ENCODE results near the gene NOC4L.

Gene NOC4L

DNA sequence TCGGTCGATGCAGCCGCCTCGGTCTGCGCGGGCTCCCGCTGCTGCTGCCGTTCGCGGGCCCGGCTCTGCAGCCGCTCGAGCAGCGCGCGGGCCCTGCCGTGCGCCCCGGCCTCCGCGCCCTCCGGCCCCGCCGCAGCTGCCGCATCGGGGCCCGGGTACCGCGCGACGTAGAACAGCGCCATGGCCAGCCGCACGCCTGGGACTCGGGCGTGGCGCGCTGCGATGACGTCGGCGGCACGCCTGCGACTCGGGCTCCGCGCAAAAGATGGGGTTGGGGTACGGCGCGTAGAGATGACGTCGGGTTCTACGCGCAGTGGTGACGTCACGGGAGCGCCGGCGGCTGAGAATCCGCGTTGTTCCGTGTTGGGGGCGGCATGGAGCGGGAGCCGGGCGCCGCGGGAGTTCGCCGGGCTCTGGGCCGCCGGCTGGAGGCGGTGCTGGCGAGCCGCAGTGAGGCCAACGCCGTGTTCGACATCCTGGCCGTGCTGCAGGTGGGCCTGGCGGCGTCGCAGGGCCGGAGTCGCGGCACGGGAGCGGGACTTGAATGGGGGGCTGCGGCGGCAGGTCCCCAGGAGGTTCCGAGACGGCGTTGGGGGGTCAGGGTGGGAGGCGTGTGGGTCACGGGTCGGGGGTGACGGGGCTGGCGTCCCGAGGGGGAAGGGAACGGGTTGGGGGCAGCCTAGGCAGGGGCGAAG, at the start of gene NOC4L, which contains the start of gene DDX51:
NOC4L (plus strand) TSS at position 343 of the 695 bp plus-strand sequence; CDS start at position 375, 32 bp downstream.
DDX51 (minus strand) TSS at position 205 of the 695 bp plus-strand sequence; CDS start at position 182, 23 bp downstream.
- peak; percentile 100 for TF ChIP-seq CREB1 (IDR thresholded peaks at IDR 0.05; ENCODE audit: low read depth)
- TF ChIP-seq TCF12 (IDR thresholded peaks at IDR 0.05; ENCODE audit: low read depth) = peak; percentile 74; the same call in 1 of the 2 replicates
- TF ChIP-seq, protein P1, sequence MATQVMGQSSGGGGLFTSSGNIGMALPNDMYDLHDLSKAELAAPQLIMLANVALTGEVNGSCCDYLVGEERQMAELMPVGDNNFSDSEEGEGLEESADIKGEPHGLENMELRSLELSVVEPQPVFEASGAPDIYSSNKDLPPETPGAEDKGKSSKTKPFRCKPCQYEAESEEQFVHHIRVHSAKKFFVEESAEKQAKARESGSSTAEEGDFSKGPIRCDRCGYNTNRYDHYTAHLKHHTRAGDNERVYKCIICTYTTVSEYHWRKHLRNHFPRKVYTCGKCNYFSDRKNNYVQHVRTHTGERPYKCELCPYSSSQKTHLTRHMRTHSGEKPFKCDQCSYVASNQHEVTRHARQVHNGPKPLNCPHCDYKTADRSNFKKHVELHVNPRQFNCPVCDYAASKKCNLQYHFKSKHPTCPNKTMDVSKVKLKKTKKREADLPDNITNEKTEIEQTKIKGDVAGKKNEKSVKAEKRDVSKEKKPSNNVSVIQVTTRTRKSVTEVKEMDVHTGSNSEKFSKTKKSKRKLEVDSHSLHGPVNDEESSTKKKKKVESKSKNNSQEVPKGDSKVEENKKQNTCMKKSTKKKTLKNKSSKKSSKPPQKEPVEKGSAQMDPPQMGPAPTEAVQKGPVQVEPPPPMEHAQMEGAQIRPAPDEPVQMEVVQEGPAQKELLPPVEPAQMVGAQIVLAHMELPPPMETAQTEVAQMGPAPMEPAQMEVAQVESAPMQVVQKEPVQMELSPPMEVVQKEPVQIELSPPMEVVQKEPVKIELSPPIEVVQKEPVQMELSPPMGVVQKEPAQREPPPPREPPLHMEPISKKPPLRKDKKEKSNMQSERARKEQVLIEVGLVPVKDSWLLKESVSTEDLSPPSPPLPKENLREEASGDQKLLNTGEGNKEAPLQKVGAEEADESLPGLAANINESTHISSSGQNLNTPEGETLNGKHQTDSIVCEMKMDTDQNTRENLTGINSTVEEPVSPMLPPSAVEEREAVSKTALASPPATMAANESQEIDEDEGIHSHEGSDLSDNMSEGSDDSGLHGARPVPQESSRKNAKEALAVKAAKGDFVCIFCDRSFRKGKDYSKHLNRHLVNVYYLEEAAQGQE (IDR thresholded peaks at IDR 0.05; ENCODE audit: low read depth) = 0 out of 2 replicates have a peak, but pooled peaks have one; percentile 30
- TF ChIP-seq, protein P2, sequence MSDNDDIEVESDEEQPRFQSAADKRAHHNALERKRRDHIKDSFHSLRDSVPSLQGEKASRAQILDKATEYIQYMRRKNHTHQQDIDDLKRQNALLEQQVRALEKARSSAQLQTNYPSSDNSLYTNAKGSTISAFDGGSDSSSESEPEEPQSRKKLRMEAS (IDR thresholded peaks at IDR 0.05) = peak; percentile 96
- TF ChIP-seq RAD21 (IDR thresholded peaks at IDR 0.05; ENCODE audit: low read depth) = no peak
- TF ChIP-seq, protein P3, sequence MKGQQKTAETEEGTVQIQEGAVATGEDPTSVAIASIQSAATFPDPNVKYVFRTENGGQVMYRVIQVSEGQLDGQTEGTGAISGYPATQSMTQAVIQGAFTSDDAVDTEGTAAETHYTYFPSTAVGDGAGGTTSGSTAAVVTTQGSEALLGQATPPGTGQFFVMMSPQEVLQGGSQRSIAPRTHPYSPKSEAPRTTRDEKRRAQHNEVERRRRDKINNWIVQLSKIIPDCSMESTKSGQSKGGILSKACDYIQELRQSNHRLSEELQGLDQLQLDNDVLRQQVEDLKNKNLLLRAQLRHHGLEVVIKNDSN (IDR thresholded peaks at IDR 0.05) = peak; percentile 36; the same call in 1 of the 2 replicates
- TF ChIP-seq EGR1 (IDR thresholded peaks at IDR 0.05) = peak; percentile 52; the same call in 1 of the 2 replicates
- no peak for TF ChIP-seq ZBTB7A (IDR thresholded peaks at IDR 0.05; ENCODE audit: low read depth)
- TF ChIP-seq YY1 (IDR thresholded peaks at IDR 0.05; ENCODE audit: low read depth) = peak; percentile 92
- peak; percentile 33; the same call in 1 of the 2 replicates for TF ChIP-seq TEAD4 (IDR thresholded peaks at IDR 0.05)
- TF ChIP-seq TAF1 (IDR thresholded peaks at IDR 0.05; ENCODE audit: low read depth) = peak; percentile 81
- TF ChIP-seq FOXM1 (IDR thresholded peaks at IDR 0.05; ENCODE audit: borderline replicate concordance, low read depth) = no peak
- no peak for TF ChIP-seq CEBPB (IDR thresholded peaks at IDR 0.05)
- TF ChIP-seq NFIC (IDR thresholded peaks at IDR 0.05) = no peak
- TF ChIP-seq EP300 (IDR thresholded peaks at IDR 0.05; ENCODE audit: borderline replicate concordance) = peak; percentile 38; the same call in 1 of the 2 replicates

DNA sequence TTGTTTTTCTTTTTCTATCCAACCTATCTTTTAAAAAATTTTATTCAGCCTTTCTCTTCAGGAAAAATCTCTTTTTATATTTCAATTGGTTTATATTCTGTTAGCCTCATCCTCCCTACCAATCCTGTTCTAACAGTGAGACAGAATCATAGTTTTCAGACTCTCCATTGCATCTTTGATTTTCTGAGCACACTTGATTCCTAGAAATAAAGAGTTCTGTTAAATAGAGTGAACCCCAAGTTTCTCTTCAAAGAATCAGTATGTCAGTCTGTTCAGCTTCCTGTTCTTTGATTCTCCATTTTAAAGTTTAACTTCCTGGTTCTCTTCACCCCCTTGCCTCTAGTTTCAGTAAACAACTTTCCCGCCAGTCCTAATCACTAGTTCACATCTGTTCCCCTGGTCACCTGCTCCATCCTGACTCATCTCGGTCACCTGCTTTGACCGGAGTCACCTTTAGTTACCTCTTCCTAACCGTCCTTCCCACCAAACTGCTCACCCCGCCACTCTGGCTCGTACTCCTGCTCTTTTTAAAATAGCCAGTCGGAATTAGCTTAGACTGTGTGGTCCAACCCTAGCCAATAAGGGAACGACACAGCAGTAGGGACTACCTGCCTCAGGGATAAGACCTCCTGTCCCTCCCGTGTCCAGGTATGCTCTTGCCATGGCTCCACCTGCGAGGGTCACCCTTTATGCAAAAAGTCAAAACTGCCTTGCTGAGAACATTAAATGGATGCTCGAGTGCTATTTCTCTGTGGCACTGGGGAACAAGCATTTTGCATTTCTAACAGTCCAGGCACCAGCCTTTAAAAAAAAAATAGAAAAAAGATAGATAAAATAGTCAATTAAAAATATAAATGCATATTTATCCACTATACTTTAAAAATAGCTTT, 48.5 kb upstream of the NOC4L start:
- no peak for TF ChIP-seq TEAD4 (IDR thresholded peaks at IDR 0.05)
- no peak for TF ChIP-seq NFIC (IDR thresholded peaks at IDR 0.05)
- TF ChIP-seq CEBPB (IDR thresholded peaks at IDR 0.05) = no peak
- TF ChIP-seq EP300 (IDR thresholded peaks at IDR 0.05; ENCODE audit: borderline replicate concordance) = no peak
- no peak for TF ChIP-seq FOXM1 (IDR thresholded peaks at IDR 0.05; ENCODE audit: borderline replicate concordance, low read depth)
- TF ChIP-seq CREB1 (IDR thresholded peaks at IDR 0.05; ENCODE audit: low read depth) = no peak
- TF ChIP-seq, protein P2 (IDR thresholded peaks at IDR 0.05) = no peak
- TF ChIP-seq, protein P1 (IDR thresholded peaks at IDR 0.05; ENCODE audit: low read depth) = no peak
- no peak for TF ChIP-seq TCF12 (IDR thresholded peaks at IDR 0.05; ENCODE audit: low read depth)
- no peak for TF ChIP-seq YY1 (IDR thresholded peaks at IDR 0.05; ENCODE audit: low read depth)
- no peak for TF ChIP-seq TAF1 (IDR thresholded peaks at IDR 0.05; ENCODE audit: low read depth)
- TF ChIP-seq, protein P3 (IDR thresholded peaks at IDR 0.05) = no peak
- TF ChIP-seq ZBTB7A (IDR thresholded peaks at IDR 0.05; ENCODE audit: low read depth) = no peak
- TF ChIP-seq EGR1 (IDR thresholded peaks at IDR 0.05) = no peak
- TF ChIP-seq RAD21 (IDR thresholded peaks at IDR 0.05; ENCODE audit: low read depth) = no peak

DNA sequence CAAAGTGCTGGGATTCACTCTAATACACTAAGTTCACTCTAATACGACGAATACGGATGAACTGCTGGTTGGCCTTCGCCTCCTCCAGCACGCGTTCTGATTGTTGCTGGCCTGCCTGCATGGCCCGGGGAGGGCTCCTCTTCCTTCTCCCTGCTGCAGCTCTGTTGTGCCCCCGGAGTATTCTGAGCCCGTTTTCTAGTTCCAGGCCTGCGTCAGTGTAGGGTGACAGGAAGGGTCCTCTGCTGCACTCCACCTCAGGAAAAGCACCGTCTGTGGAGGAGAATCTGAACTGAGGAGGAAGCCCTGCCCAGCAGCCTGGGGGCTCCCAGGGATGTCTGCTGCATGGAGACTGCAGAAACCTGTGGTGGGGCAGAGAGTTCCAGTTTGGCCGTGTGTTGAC, 44.5 kb upstream of the NOC4L start:
- TF ChIP-seq NFIC (IDR thresholded peaks at IDR 0.05) (no peak), EGR1 (IDR thresholded peaks at IDR 0.05) (no peak), ZBTB7A (IDR thresholded peaks at IDR 0.05; ENCODE audit: low read depth) (no peak), CEBPB (IDR thresholded peaks at IDR 0.05) (no peak)
- TF ChIP-seq, protein P1 (IDR thresholded peaks at IDR 0.05; ENCODE audit: low read depth) = no peak
- TF ChIP-seq, protein P2 (IDR thresholded peaks at IDR 0.05) = no peak

Measured in Ishikawa (cell line).